Transverse colon (tissue), 4 donors: ENCODE results near the gene TRAF2. TPM values are rescaled to one million over a fixed set of nuclear protein-coding genes. Genes with fewer than 3 reads are reported as not detected.

Experiments
- DNase-seq: peaks from one replicate; pipeline ENCODE4 v3.0.0-alpha.2; 2019
- H3K27ac ChIP-seq, 4 donors: fragments of 200-600 bp; sonication (generic); 2 replicates each; pipeline ENCODE4 v1.5.1; 2016 to 2018; ENCODE audit warnings: inconsistent platforms in 4 of 4
- H3K27me3 ChIP-seq: fragments of 200-600 bp; sonication (generic); 2 replicates; pipeline ENCODE4 v1.5.1; 2017; ENCODE audit warnings: inconsistent platforms
- H3K36me3 ChIP-seq, 4 donors: fragments of 200-600 bp; sonication (generic); 2 replicates each; pipeline ENCODE4 v1.5.1; 2017 to 2019; ENCODE audit warnings: inconsistent platforms in 4 of 4
- H3K4me1 ChIP-seq, 4 donors: fragments of 200-600 bp; sonication (generic); 2 replicates each; pipeline ENCODE4 v1.5.1; 2017 to 2020; ENCODE audit warnings: inconsistent platforms in 4 of 4
- H3K4me3 ChIP-seq, 4 donors: fragments of 200-600 bp; sonication (generic); 1 replicate in 1 of 4; 2 replicates in 3 of 4; pipeline versions ENCODE4 v1.5.1 to v1.6.1; 2017 to 2019; ENCODE audit warnings: inconsistent platforms in 4 of 4
- H3K9me3 ChIP-seq, 2 donors: fragments of 200-600 bp; sonication (generic); 2 replicates each; pipeline ENCODE4 v1.5.1; 2017 to 2019; ENCODE audit warnings: inconsistent platforms in 2 of 2
- CTCF ChIP-seq, 5 experiments: fragments of 200-600 bp in 3 of 5; fragments of 450-650 bp in 2 of 5; sonication (generic) in 3 of 5; IDR thresholded peaks; 1 replicate in 2 of 5; 2 replicates in 3 of 5; pipeline ENCODE4 v1.5.1; 2016 to 2017; ENCODE audit warnings: antibody characterized with exemption in 5 of 5, inconsistent platforms in 3 of 5, mild to moderate bottlenecking in 2 of 5, moderate library complexity in 1 of 5
- EP300 ChIP-seq: sonication (generic); formaldehyde crosslinking; IDR thresholded peaks from one replicate; pipeline ENCODE4 v1.6.1; 2017; ENCODE audit warnings: antibody characterized with exemption, low read depth
- POLR2A ChIP-seq: fragments of 450-650 bp; IDR thresholded peaks from one replicate; pipeline ENCODE4 v1.6.1; 2016; ENCODE audit warnings: antibody characterized with exemption, mild to moderate bottlenecking, moderate library complexity
- POLR2AphosphoS5 ChIP-seq, 3 donors: sonication (generic); formaldehyde crosslinking; IDR thresholded peaks; one replicate each; pipeline ENCODE4 v1.6.1; 2016; ENCODE audit warnings: antibody characterized with exemption in 3 of 3
- WGBS, 2 donors: methylation state at CpG; one replicate each; pipeline ENCODE4 v1.1.5; 2018; ENCODE audit warnings: low coverage in 1 of 2; 5-methylcytosine and 5-hydroxymethylcytosine counted together
- in situ Hi-C, 4 donors: fragments of 200-750 bp; cut with MboI; loops; one replicate each; pipeline versions ENCODE4 v1.15.0 to v1.15.1; 2017; ENCODE audit warnings: low sequenced_read_pairs in 3 of 4, low pct_ligation_motif_present in 1 of 4, low pct_unique_long_range_greater_than_20kb in 1 of 4
- intact Hi-C: fragments of 100-400 bp; cut with DNase I; formaldehyde crosslinking; loops from one replicate; pipeline ENCODE4 v1.15.1; 2023; ENCODE audit warnings: low total_unique reads
- total RNA-seq, 4 donors: library from RNA; depleted of rRNA; stranded (reverse); fragments of >200 nt; gene quantifications; one replicate each; pipeline ENCODE4 v1.1.0, GENCODE V29; 2016

The TRAF2 gene
- total RNA-seq, 4 donors from 2014 or later: 12.5 to 60.6 (median 13.8) TPM

- peaks cover 0 to 9% (median 0%) of the 10 kb centered on the region in 4 donors for H3K4me1 ChIP-seq
- TF ChIP-seq EP300 (no peak), CTCF (IDR thresholded peaks at IDR 0.05) (no peak), POLR2AphosphoS5 (IDR thresholded peaks at IDR 0.05) (no peak), POLR2A (no peak)
- in situ Hi-C loops (no loop called here), intact Hi-C loops (no loop called here)
- no peak overlapping the region for H3K4me3 ChIP-seq
- 82 to 88% methylated on average over 2 to 3 of the region's 3 CpGs for WGBS, 2 donors
- H3K27me3 ChIP-seq: no peaks in the 10 kb centered on the region
- no peak overlapping the region for H3K27ac ChIP-seq
- no peaks in the 10 kb centered on the region for H3K9me3 ChIP-seq
- no peak for DNase-seq
- H3K36me3 ChIP-seq: peaks cover 0 to 7% (median 3%) of the 10 kb centered on the region in 4 donors
Observed at GRCh38 chr9:136935651-136936050, 49.3 kb downstream of the TRAF2 start.

GRCh38 chr9:136936645-136937170 lies 50.4 kb downstream of the TRAF2 start:
- TF ChIP-seq EP300 (no peak), POLR2AphosphoS5 (IDR thresholded peaks at IDR 0.05) (no peak), POLR2A (no peak), CTCF (IDR thresholded peaks at IDR 0.05) (no peak)
- peaks cover 0 to 4% (median 0%) of the 10 kb centered on the region in 4 donors for H3K4me1 ChIP-seq
- DNase-seq: no peak
- intact Hi-C loops: no loop called here
- WGBS, 2 donors: 96 to 100% methylated on average over 4 to 8 of the region's 8 CpGs
- H3K4me3 ChIP-seq: no peak overlapping the region
- H3K36me3 ChIP-seq: peaks cover 0 to 17% (median 7%) of the 10 kb centered on the region in 4 donors
- H3K9me3 ChIP-seq: no peaks in the 10 kb centered on the region
- no peak overlapping the region for H3K27ac ChIP-seq
- in situ Hi-C loops: no loop called here
- no peaks in the 10 kb centered on the region for H3K27me3 ChIP-seq

- no peaks in the 10 kb centered on the region for H3K9me3 ChIP-seq
- no peak overlapping the region for H3K4me3 ChIP-seq
- H3K27ac ChIP-seq: no peak overlapping the region
- intact Hi-C loops: no loop called here
- in situ Hi-C loops: no loop called here
- H3K36me3 ChIP-seq: peaks cover 0 to 24% (median 12%) of the 10 kb centered on the region in 4 donors
- WGBS, 2 donors: 75 to 88% methylated on average over 2 to 13 of the region's 15 CpGs
- no peaks in the 10 kb centered on the region for H3K27me3 ChIP-seq
- DNase-seq: no peak
- no peaks in the 10 kb centered on the region for H3K4me1 ChIP-seq
- no peak for TF ChIP-seq CTCF (IDR thresholded peaks at IDR 0.05)
- no peak for TF ChIP-seq POLR2A
- no peak for TF ChIP-seq POLR2AphosphoS5 (IDR thresholded peaks at IDR 0.05)
- no peak for TF ChIP-seq EP300
Observed at GRCh38 chr9:136937186-136938001, 51.1 kb downstream of the TRAF2 start.

GRCh38 chr9:136939431-136939995 lies 53.2 kb downstream of the TRAF2 start:
- Histone ChIP-seq H3K4me1 (peaks cover 7 to 12% (median 9%) of the 10 kb centered on the region in 4 donors), H3K27ac (no peak overlapping the region), H3K4me3 (no peak overlapping the region), H3K9me3 (no peaks in the 10 kb centered on the region), H3K36me3 (peaks cover 0 to 26% (median 14%) of the 10 kb centered on the region in 4 donors), H3K27me3 (no peaks in the 10 kb centered on the region)
- intact Hi-C loops (no loop called here), in situ Hi-C loops (no loop called here)
- DNase-seq: no peak
- TF ChIP-seq POLR2AphosphoS5 (IDR thresholded peaks at IDR 0.05) (no peak), CTCF (IDR thresholded peaks at IDR 0.05) (no peak), POLR2A (no peak), EP300 (no peak)
- 88 to 90% methylated on average over 5 to 28 of the region's 28 CpGs for WGBS, 2 donors
